Measurements from ENCODE around the gene TREML4. TPM values are rescaled to one million over a fixed set of nuclear protein-coding genes. Genes with fewer than 3 reads are reported as not detected.

TREML4 gene
- total RNA-seq, 1 donor from 2014 or later: not detected

DNA sequence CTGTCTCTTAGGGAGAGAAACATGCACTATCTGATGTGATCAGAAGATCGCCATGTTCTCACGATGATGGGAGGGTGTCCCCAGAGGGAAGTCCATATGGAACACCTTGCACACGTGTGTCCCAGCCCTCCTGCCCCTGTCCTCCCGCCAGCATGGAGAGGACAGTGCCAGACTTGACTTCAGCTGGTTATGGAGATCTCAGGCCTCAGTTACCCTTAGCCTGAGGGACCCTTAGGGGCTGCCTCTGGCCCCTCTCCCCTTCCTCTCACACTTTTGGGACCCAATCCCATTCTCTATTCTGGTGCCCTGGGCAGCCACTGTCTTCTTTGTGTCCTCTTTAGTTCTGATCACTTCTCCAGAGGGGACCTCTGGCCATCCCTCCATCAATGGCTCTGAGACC lies 1.6 kb downstream of the TREML4 start:
- Mint-ChIP-seq H3K27me3 (peaks cover 19% of the 10 kb centered on the region), H3K9me3 (ENCODE audit: low read depth) (no peaks in the 10 kb centered on the region), H3K36me3 (ENCODE audit: insufficient read depth) (no peaks in the 10 kb centered on the region)

DNA sequence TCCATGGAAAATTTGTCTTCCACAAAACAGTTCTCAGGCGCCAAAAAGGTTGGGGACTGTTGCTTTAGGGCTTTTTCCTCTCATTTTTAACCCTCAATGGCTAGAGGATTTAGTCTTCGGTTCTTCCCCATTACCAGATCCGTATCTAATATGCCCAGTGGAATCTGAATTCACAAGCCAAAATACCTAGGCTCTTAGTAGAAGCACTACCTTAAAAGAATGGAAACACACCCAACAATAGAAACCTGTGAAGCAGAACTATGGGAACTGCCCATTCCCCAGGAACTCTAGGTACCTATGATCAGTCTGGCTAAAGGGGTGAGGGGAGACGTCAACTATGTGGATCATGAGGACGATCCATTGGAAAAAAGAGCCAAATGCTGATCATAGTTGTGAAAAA lies 3.1 kb downstream of the TREML4 start:
- no peak overlapping the region for H3K4me3 Mint-ChIP-seq (ENCODE audit: low read depth)
- H3K4me1 Mint-ChIP-seq (ENCODE audit: low read depth): no peaks in the 10 kb centered on the region
- H3K36me3 Mint-ChIP-seq (ENCODE audit: insufficient read depth): no peaks in the 10 kb centered on the region
- peaks cover 20% of the 10 kb centered on the region for H3K27me3 Mint-ChIP-seq
- DNase-seq (ENCODE audit: low spot score, unreplicated experiment): no peak
- TF ChIP-seq, protein P1, sequence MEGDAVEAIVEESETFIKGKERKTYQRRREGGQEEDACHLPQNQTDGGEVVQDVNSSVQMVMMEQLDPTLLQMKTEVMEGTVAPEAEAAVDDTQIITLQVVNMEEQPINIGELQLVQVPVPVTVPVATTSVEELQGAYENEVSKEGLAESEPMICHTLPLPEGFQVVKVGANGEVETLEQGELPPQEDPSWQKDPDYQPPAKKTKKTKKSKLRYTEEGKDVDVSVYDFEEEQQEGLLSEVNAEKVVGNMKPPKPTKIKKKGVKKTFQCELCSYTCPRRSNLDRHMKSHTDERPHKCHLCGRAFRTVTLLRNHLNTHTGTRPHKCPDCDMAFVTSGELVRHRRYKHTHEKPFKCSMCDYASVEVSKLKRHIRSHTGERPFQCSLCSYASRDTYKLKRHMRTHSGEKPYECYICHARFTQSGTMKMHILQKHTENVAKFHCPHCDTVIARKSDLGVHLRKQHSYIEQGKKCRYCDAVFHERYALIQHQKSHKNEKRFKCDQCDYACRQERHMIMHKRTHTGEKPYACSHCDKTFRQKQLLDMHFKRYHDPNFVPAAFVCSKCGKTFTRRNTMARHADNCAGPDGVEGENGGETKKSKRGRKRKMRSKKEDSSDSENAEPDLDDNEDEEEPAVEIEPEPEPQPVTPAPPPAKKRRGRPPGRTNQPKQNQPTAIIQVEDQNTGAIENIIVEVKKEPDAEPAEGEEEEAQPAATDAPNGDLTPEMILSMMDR (IDR thresholded peaks at IDR 0.05; ENCODE audit: unreplicated experiment): no peak
- H3K27ac Mint-ChIP-seq: no peak overlapping the region
- H3K9me3 Mint-ChIP-seq (ENCODE audit: low read depth): no peaks in the 10 kb centered on the region

More for the DNA sequence above, 1.6 kb downstream of the TREML4 start:
- H3K4me1 Mint-ChIP-seq (ENCODE audit: low read depth): no peaks in the 10 kb centered on the region
- H3K4me3 Mint-ChIP-seq (ENCODE audit: low read depth): no peak overlapping the region
- TF ChIP-seq, protein P1 (IDR thresholded peaks at IDR 0.05; ENCODE audit: unreplicated experiment): no peak
- no peak for DNase-seq (ENCODE audit: low spot score, unreplicated experiment)
- H3K27ac Mint-ChIP-seq: no peak overlapping the region

DNA sequence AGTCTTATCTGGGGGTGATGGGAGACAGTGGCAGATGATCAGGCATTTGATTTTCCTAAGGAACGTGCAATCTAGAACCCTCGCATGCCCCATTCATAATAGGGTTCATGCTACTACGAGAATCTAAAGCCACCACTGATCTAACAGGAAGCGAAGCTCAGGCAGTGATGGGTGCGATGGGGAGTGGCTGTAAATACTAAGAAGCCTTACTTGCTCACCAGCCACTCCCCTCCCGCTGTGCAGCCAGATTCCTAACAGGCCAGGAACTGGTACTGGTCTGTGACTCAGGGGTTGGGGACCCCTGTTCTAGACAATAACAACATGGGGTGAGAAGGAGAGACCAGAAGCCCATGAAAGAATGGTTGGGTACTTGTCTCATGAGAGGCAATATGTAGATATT lies 4.5 kb downstream of the TREML4 start:
- peaks cover 33% of the 10 kb centered on the region for H3K27me3 Mint-ChIP-seq

DNA sequence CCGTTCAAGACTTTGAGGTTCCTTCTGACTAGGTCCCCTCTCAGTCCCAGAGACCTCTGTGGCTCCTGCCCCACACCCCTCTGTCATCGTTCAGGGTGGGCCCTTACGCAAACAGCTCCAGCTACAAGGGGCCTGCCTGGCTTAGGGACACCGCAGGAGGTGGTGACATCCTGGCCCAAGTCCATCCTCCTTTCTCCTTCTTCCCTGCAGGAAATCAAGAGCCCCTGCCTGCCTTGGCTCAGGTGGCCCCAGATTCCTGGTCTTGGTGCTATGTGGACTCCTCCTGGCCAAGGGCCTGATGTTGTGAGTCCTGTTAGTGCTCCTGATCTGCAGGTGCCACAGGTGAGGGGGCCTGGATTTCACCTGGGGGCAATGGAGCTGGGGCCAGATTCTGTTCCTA lies 8.1 kb downstream of the TREML4 start:
- no peak for DNase-seq (ENCODE audit: low spot score, unreplicated experiment)
- Mint-ChIP-seq H3K27ac (no peak overlapping the region), H3K9me3 (ENCODE audit: low read depth) (no peaks in the 10 kb centered on the region), H3K4me1 (ENCODE audit: low read depth) (no peaks in the 10 kb centered on the region), H3K27me3 (peaks cover 51% of the 10 kb centered on the region), H3K4me3 (ENCODE audit: low read depth) (no peak overlapping the region), H3K36me3 (ENCODE audit: insufficient read depth) (no peaks in the 10 kb centered on the region)
- TF ChIP-seq, protein P1 (IDR thresholded peaks at IDR 0.05; ENCODE audit: unreplicated experiment): no peak

More for the DNA sequence above, 4.5 kb downstream of the TREML4 start:
- no peak overlapping the region for H3K27ac Mint-ChIP-seq
- no peak for DNase-seq (ENCODE audit: low spot score, unreplicated experiment)
- no peaks in the 10 kb centered on the region for H3K4me1 Mint-ChIP-seq (ENCODE audit: low read depth)
- TF ChIP-seq, protein P1 (IDR thresholded peaks at IDR 0.05; ENCODE audit: unreplicated experiment): no peak
- H3K9me3 Mint-ChIP-seq (ENCODE audit: low read depth): no peaks in the 10 kb centered on the region
- H3K36me3 Mint-ChIP-seq (ENCODE audit: insufficient read depth): no peaks in the 10 kb centered on the region
- H3K4me3 Mint-ChIP-seq (ENCODE audit: low read depth): no peak overlapping the region

DNA sequence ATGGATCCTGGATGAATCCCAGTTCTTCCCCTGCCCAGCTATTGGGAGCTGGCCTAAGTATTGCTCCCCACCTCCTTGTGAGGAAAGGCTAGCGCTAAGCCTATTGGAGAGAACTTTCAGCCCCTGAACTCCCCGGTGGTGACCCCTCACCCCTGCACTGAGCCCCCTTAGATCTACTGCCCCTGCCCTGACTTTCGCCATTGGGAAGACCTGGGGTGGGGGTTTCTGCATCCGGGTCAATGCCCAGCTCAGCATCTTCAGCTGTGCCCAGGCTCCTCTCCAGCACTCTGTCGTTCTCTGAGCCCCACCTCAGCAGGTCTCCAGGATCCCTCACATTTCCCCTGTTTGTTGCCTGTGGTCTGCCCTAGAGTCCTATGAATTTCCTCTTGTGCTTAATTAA lies 9.0 kb downstream of the TREML4 start:
- TF ChIP-seq, protein P1 (IDR thresholded peaks at IDR 0.05; ENCODE audit: unreplicated experiment): no peak
- Mint-ChIP-seq H3K27ac (no peak overlapping the region), H3K4me1 (ENCODE audit: low read depth) (no peaks in the 10 kb centered on the region), H3K36me3 (ENCODE audit: insufficient read depth) (no peaks in the 10 kb centered on the region), H3K9me3 (ENCODE audit: low read depth) (no peaks in the 10 kb centered on the region), H3K27me3 (peaks cover 54% of the 10 kb centered on the region), H3K4me3 (ENCODE audit: low read depth) (no peak overlapping the region)
- DNase-seq (ENCODE audit: low spot score, unreplicated experiment): no peak

Measured in progenitor cell of endocrine pancreas (in vitro differentiated cells).